DND-41 (cell line): Measurements from ENCODE around the gene RBM7.

Experiments
- CTCF ChIP-seq: IDR thresholded peaks from 2 replicates; pipeline ENCODE4 v1.5.1; 2012; ENCODE audit warnings: borderline replicate concordance, low read length, moderate library complexity, mild to moderate bottlenecking; ENCODE audit not compliant: poor library complexity, severe bottlenecking; ENCODE audit errors: extremely low read depth
- EZH2 ChIP-seq: IDR thresholded peaks from 3 replicates; pipeline ENCODE4 v1.6.1; 2012; ENCODE audit warnings: borderline replicate concordance, low read depth, mild to moderate bottlenecking, moderate library complexity, low read length, inconsistent platforms; ENCODE audit not compliant: severe bottlenecking

GRCh38 chr11:114432893-114433292 lies 32.4 kb downstream of the RBM7 start:
- TF ChIP-seq CTCF = no peak
- no peak for TF ChIP-seq EZH2
